GM19023 (cell line): ENCODE data around the gene CEL.
"Not testable (repeated sequence)": the region's sequence is repeated elsewhere in the genome, so short reads cannot be mapped to it uniquely, and the experiment has no call there.

Source experiments
- ATAC-seq: cut with Tn5 transposase; IDR thresholded peaks from one replicate; pipeline ENCODE4 v1.9.1; 2021; ENCODE audit warnings: mild to moderate bottlenecking, moderate library complexity; ENCODE audit not compliant: unreplicated experiment

The CEL gene

DNA sequence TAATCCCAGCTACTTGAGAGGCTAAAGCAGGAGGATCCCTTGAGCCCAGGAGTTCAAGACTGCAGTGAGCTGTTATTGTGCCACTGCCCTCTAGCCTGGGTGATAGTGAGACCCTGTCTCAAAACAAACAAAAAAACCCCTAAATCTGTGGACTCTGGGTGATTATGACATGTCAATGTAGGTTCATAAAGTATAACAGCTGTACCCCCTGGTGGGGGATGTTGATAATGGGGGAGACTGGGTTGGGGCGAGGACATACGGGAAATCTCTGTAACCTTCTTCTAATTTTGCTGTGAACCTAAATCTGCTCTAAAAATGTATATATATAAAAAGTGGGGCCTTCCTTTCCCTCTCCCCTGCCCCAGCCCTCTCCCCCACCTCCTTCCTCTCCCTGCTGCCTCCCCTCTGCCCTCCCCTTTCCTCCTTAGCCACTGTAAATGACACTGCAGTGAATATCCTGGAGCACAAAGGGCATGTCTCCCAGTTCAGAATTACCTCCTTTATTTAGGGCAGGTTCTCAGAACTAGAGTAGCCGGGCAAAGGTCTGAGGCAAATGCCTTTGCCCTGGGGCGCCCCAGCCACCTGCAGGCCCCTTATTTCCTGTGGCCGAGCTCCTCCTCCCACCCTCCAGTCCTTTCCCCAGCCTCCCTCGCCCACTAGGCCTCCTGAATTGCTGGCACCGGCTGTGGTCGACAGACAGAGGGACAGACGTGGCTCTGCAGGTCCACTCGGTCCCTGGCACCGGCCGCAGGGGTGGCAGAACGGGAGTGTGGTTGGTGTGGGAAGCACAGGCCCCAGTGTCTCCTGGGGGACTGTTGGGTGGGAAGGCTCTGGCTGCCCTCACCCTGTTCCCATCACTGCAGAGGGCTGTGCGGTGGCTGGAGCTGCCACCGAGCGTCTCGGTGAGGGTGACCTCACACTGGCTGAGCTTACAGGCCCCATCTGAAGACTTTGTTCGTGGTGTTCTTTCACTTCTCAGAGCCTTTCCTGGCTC is 19.3 kb downstream of the CEL start:
- ATAC-seq, result not testable (repeated sequence)

- ATAC-seq, result not testable (repeated sequence)
Measured at GRCh38 chr9:133081957-133082644, 20.3 kb downstream of the CEL start.

- ATAC-seq, result not testable (repeated sequence)
Measured at GRCh38 chr9:133083688-133084087, 21.9 kb downstream of the CEL start.

- ATAC-seq, result not testable (repeated sequence)
Measured at GRCh38 chr9:133086212-133086860, 24.6 kb downstream of the CEL start.

GRCh38 chr9:133086894-133087293 is 25.1 kb downstream of the CEL start:
- no peak for ATAC-seq

DNA sequence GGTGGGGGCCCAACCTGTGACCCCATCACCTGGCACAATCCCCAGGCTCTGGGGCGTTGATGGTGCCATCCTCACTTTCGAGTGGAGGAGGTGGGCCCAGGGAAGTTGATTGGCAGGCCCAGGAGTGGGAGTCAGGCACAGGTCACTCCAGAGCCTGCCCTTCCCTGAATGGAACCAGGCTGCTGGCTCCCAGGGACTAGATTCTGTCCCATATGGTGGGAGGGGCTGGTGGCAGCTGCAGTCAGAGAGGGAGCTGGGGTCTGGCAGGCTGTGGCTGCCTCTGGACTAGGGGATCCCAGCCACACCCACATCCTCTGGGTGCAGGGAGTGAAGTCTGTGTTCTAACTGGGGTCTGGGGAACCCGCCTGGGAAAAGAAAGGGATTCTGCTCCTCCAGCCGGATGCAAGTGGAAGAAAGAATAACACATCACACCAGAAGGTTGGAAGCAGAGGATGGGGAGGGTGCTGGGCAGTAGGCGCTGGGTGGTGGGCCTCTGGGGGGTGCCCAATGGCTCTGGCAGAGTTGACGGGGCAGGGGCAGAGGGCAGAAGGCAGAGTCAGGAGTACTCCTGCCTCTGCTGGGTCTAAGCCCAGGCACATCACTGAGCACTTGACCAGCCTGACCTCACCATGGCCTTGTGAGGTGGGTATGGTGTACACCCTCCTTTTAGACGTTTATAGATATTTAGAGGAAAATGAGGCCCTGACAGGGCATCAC is 25.8 kb downstream of the CEL start:
- no peak for ATAC-seq

- no peak for ATAC-seq
Measured at GRCh38 chr9:133088146-133088750, 26.5 kb downstream of the CEL start.

DNA sequence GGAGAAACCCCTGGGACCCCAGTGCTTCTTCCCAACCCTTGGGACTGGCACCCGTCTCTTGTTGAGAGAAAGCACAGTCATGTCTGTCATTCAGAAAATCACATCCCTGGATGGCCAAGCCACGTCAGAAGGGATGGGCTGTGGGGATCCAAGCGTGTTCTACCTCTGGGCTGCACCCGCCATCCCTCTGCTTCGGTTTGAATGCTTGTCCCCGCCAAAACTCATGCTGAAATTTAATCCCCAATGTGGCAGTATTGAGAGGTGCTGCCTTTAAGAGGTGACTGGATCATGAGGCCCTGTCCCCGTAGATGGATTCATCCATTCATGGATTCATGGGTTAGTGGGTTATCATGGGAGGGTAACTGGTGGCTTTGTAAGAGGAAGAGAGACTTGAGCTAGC is 27.0 kb downstream of the CEL start:
- no peak for ATAC-seq

DNA sequence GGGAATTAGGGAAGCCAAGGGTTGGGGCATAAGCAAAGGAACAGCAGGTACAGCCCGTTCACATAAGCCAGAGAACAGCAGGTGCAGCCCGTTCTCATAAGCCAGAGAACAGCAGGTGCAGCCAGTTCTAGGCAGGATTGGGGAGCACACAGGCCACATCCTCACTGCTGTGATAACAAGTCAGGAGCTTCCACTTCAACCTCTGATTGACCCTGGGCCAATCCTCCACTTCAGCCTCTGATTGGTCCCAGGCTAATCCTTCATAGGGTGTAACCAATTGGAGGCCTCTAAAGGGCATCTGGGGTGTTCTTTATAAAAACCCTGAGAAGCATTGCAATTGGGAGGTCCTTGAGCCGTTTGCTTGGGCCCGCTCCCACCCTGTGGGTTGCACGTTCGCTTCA is 27.5 kb downstream of the CEL start:
- ATAC-seq, result no peak

DNA sequence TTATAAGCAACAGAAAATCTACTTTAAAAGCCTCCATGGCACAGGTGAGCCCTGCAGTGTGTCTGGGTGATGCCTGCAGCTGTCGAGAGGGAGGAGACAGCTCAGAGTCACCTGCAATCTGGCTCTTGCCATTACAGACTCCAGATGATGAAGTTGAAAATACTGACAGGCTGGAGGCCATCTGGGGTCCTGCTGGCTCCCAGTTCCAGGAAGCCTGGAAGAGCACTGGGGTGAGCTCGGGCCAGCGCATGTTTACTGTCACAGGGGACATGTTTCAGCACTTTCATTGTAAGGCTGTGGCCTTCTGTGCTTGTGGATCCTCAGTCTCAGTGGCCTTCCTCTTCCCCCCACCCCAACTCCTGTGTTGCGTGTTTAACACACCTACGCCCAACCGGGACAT is 28.4 kb downstream of the CEL start:
- ATAC-seq, result no peak

GRCh38 chr9:133090752-133091385 is 29.1 kb downstream of the CEL start:
- no peak for ATAC-seq

- ATAC-seq, result not testable (repeated sequence)
Measured at GRCh38 chr9:133094351-133094750, 32.6 kb downstream of the CEL start.

GRCh38 chr9:133094842-133095393 is 33.1 kb downstream of the CEL start:
- ATAC-seq, result no peak

GRCh38 chr9:133098104-133098754 is 36.4 kb downstream of the CEL start:
- ATAC-seq, result no peak

- no peak for ATAC-seq
Measured at GRCh38 chr9:133098871-133099270, 37.1 kb downstream of the CEL start.

GRCh38 chr9:133099726-133100505 is 38.1 kb downstream of the CEL start:
- ATAC-seq, result no peak

- no peak for ATAC-seq
Measured at GRCh38 chr9:133100506-133101355, 39.0 kb downstream of the CEL start.
